GM19328 (cell line): ENCODE measurements around the gene XPO1.
"Not testable (repeated sequence)": the region's sequence is repeated elsewhere in the genome, so short reads cannot be mapped to it uniquely, and the experiment has no call there.

Source experiments
- ATAC-seq: cut with Tn5 transposase; IDR thresholded peaks from one replicate; pipeline ENCODE4 v1.9.1; 2021; ENCODE audit warnings: mild to moderate bottlenecking, moderate library complexity; ENCODE audit not compliant: unreplicated experiment

Gene XPO1

DNA sequence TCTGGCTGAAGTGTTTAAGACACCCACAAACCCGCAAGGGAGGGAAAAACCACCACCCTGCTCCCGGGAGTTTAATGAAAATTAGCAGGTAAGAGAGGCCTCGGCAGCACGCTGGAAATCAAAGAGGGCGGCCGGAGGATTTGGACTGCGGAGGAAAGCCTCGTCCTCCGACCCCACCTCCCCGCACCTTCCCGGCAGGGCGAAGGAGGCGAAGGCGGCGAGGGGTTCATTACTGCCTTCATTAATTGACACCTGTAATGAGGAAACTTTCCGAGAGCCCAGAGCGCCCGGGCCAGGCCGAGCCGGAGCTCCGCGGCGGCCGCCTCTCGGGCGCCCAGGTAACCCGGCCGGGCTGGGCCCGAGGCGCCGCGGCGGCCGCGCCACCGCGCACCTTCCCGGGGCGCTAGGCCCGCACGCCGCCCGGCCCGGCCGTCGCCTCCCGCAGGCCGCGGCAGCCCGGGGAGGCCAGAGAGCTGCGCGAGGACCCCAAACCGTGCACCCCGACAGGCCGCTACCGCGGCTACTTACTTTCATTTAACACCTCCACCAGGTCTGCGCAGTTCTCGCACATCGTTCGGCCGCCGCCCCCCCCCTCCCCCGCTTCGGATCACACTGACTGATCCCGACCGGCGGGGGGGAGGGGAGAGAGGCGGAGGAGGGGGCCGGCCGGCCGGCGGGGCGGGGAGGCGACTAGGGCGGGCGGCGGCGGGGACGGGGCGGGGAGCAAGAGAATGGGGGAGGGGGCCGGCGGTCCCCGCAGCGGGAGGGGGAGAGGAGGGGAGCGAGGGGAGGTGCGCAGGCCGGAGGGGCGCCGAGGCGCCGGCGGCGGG is 67.8 kb downstream of the XPO1 start:
- ATAC-seq = peak; percentile 26

DNA sequence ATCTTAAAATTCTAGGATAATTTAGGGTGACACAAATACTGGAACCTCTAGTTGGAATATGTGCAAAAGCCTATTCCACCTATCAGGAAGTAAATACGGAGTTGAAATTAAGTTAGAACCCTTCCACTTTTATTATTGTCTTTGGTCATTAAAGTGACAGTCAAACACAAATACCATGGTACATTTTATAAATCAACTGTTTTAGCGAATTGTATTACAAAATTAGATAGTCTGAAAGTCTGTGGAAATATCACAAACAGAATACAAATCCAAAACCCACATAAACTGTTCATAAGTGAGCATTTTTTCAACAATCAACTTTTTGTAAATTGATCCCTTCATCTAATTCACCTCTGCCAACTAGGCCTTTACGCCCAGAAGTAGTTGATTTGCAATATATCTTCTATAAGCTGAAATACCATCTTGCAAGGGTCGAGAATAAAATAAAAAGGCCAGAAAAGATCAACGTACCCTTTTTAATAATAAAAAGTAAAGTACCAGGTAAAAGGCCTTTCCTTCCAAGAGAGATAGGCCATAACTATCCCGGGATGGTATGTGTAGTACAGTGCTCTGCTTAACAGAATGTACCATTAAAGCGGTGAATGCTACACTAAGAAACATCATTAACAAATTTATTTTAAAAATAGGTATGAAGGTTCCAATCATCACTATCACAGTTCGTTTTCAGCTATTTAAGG is 68.6 kb downstream of the XPO1 start:
- ATAC-seq = no peak

DNA sequence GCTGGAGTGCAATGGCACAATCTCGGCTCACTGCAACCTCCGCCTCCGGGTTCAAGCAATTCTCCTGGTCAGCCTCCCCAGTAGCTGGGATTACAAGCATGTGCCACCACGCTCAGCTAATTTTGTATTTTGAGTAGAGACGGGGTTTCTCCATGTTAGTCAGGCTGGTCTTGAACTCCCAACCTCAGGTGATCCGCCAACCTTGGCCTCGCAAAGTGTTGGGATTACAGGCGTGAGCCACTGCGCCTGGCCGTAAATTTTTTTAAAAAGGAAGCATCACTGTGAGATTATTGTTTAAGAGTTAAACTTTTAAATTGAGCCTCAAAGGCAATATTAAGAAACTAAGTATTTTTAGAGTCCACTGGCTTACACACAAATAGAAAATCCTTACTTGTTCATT is 69.9 kb downstream of the XPO1 start:
- not testable (repeated sequence) for ATAC-seq

DNA sequence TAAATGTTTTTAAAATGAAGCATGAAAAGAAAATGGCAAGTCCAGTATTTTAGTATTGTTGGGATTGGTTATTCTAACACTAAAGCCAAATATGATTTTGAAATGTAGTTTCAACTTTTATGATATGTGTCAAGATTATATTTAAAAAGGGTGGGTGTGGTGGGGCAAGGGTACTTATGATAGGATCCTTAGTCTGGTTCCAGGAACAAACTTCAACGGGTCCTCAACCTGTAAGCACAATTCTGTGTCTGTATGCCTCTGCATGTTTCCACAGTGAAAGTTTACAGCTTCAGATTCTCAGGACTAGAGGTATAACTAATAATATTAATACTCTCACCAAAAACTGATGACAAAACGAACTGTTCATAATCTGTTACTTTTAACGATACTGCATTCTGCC is 73.1 kb downstream of the XPO1 start:
- ATAC-seq = no peak

DNA sequence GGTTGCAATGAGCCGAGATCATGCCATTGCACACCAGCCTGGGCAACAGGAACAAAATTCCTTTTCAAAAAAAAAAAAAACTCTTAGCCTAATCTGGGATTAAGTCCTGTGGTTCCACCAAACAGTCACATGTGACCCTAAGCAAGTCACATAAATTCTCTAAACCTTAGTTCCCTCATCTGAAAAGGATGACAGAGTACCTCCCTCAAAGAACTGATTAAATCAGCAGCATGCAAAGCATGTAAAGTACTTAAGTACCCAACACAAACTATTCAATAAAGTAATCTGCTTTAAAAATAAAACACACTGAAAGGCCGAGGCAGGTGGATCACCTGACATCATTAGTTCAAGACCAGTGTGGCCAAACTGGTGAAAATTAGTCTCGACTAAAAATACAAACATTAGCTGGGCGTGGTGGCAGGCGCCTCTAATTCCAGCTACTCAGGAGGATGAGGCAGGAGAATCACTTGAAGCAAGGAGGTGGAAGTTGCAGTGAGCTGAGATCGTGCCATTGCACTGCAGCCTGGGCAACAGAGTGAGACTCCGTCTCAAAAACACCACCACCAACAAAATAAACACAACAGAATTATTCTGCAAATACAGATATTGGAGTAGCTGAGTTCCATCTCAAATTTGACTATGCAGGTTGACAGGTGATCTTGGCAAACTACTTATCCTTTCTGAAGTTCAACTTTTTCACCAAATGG is 74.2 kb downstream of the XPO1 start:
- no peak for ATAC-seq

DNA sequence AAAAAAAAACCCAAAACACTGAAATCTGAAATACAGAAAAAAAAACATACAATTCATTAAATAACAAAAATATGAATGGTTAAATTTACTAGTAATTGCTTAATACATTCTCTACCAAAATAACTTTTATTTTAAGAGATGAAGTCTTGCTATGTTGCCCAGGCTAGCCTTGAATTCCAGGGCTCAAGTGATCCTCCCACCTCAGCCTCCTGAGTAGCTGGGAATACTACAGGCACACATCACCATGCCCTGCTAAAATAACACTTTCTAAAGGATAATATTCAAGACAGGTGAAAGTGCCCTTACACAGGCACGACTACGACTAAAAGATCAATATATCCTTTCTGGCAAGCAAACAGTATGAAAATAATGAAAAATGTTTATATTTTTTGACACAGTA is 76.8 kb downstream of the XPO1 start:
- ATAC-seq = no peak

DNA sequence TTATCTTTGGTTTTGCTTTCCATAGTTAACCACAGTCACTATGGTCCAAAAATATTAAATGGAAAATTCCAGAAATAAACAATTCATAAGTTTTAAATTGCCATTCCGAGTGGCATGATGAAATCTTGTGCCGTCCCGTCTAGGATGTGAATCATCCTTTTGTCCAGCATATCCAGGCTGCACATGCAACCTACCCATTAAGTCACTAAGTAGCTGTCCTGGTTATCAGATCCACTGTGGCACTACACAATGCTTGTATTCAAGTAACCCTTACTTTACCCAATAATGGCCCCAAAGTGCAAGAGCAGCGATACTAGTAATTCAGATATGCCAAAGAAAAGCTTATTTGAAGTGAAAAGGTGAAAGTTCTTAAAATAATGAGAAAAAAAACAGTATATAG is 78.0 kb downstream of the XPO1 start:
- ATAC-seq = no peak

DNA sequence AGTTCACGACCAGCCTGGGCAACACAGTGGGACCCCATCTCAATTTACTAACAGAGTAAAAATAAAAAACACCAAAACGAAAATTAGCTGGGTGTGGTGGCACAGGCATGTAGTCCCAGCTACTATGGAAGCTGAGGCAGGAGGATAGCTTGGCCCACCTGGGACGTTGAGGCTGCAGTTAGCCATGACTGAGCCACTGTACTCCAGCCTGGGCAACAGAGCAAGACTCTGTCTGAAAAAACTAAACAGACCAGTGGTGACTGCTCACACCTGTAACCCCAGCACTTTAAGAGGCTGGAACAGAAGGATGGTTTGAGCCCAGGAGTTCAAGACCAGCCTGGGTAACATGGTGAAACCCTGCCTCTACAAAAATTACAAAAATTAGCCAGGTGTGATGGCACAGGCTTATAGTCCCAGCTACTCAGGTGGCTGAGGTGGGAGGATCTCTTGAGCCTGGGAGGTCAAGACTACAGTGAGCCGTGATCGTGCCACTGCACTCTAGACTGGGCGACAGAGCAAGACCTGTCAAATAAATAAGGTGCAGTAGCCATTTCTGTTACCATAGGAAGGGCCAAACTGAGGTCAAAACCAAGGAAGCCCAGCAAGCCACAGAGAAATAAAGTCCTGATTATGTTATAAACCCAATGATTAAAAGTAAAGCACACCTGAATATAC is 81.3 kb downstream of the XPO1 start:
- no peak for ATAC-seq

DNA sequence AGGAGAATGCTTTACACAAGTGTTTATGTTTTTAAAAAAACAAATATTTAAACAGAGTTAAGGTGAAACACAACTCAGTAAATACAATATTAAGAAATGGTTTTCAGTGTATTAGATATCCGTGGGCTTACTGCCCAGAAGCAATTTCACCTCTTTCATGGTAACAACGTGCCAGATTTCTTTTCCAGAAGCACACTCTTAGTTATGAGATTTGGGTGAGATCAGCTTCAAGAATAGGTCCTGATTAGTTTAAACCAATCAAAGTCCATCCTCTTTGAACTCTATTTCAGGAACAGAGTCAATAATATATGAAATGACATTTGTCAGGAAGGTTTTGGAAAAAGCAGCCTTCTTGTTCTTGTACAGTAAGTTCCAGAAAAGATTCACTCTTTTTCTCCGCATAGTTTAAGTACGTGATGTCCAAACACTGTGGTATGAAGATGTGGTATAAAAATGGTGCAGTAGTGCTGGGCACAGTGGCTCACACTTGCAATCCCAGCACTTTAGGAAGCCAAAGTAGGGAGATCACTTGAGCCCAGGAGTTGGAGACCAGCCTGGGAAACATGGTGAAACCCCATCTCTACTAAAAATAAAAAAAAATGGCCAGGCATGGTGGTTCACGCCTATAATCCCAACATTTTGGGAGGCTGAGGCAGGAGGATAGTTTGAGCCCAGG is 81.9 kb downstream of the XPO1 start:
- no peak for ATAC-seq

DNA sequence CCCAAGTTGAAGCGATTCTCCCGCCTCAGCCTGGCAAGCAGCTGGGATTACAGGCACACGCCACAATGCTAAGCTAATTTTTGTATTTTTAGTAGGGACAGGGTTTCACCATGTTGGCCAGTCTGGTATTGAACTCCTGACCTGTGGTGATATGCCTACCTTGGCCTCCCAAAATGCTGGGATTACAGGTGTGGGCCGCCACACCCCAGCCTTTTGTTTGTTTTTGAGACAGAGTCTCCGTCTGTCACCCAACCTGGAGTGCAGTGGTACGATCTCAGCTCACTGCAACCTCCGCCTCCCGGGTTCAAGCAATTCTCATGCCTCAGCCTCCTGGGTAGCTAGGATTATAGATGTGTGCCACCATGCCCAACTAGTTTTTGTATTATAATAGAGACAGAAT is 83.2 kb downstream of the XPO1 start:
- not testable (repeated sequence) for ATAC-seq

DNA sequence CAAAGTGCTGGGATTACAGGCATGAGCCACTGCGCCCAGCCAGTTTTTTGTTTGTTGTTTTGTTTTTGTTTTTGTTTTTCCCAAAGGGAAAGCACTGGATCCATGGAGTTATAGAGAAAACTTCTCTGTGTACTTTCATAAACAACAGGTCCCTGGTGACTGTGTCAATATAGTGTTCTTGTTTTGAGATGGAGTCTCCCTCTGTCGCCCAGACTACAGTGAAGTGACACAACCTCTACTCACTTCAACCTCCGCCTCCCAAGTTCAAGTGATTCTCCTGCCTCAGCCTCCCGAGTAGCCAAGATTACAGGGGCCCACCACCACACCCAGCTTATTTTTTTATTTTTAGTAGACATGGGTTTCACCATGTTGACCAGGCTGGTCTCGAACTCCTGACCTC is 83.8 kb downstream of the XPO1 start:
- ATAC-seq = no peak

DNA sequence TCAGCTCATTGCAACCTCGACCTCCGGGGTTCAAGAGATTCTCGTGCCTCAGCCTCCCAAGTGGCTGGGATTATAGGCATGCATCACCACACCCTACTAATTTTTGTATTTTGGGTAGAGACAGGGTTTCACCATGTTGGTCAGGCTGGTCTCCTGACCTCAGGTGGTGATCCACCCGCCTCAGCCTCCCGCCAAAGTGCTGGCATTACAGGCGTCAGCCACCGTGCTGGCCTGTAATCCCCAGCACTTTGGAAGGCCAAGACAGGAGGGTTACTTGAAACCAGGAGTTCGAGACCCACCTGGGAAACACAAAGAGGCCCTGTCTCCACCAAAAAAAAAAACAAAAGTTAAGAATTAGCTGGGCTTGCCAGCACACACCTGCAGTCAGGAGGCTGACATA is 85.8 kb downstream of the XPO1 start:
- ATAC-seq = no peak

DNA sequence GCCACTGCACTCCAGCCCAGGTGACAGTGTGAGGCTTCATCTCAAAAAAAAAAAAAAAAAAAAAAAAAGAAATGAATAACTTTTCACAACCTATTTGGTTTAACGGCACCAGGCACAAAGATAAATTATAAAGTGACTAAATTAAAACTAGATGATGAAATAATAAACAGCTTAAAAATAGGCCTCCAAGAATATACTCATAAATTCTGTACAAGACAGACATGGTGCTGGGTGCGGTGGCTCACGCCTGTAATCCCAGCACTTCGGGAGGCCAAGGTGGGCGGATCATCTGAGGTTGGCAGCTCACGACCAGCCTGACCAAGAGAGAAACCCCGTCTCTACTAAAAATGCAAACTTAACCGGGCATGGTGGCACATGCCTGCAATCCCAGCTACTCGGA is 87.0 kb downstream of the XPO1 start:
- ATAC-seq = no peak

DNA sequence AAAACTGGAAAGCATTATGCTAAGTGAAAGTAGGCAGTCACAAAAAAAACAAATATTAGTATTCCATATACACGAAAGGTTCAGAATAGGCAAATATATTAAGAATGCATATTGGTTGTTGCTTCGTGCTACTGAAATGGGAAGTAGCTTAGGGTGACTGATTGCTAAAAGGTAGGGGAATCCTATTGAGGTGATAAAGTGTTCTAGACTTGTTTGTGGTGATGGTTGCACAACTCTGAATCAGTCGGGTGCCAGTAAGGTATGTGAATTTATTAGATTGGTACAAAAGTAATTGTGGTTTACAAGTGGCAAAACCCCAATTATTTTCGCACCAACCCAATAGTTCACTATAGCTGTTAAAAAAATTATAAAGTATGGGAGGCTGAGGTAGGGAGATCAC is 88.0 kb downstream of the XPO1 start:
- ATAC-seq = no peak

DNA sequence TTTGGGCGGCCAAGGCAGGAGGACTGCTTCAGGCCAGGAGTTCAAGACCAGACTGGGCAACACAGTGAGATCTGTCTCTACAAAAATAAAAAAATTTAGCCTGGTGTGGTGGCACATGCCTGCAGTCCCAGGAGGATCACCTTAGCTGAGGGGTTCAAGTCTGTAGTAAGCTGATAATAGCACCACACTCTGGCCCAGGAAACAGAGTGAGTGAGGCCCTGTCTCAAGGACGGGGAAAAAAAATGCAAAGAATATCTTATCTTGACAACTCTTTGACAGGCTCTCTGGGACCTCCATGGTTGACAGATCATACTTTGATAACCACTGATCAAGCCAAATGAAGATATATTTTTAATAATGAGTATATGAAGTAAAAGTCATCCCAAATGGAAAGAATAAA is 89.9 kb downstream of the XPO1 start:
- no peak for ATAC-seq

DNA sequence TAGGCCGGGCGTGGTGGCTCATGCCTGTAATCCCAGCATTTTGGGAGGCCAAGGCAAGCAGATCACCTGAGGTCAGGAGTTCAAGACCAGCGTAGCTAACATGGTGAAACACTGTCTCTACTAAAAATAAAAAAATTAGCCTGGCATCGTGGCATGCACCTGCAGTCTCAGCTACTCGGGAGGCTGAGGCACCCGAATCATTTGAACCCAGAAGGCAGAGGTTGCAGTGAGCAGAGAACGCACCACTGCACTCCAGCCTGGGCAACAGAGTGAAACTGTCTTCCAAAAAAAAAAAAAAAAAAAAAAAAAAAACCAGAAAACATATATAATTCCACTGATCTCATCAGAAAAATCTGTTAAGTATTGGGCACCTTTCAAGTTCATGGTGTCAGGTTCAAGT is 91.2 kb downstream of the XPO1 start:
- not testable (repeated sequence) for ATAC-seq

DNA sequence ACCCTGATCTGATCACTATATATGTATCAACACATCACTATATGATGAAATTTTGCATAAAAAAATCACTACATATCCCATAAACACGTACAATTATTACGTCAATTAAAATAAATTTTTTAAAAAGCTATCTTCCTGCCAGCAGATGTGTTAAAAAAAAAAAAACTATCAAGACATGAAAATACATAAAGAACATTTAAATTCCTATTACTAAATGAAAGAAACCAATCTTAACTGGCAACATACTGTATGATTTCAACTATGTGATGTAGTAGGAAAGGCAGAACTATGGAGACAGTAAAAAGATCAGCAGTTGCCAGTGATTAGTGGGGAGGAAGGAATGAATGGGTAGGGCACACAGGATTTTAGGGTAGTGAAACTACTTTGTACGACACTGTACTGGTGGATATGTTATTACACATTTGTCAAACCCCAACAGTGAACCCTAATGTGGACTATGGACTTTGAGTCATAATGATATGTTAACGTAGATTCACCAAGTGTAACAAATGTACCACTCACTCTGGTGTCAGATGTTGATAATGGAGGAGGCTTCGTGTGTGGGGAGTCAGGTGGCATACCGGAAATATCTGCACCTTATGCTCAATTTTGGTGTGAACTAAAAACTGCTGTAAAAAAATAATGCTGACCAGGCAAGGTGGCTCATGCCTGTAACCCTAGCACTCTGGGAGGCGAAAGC is 94.7 kb downstream of the XPO1 start:
- peak; percentile 76 for ATAC-seq

DNA sequence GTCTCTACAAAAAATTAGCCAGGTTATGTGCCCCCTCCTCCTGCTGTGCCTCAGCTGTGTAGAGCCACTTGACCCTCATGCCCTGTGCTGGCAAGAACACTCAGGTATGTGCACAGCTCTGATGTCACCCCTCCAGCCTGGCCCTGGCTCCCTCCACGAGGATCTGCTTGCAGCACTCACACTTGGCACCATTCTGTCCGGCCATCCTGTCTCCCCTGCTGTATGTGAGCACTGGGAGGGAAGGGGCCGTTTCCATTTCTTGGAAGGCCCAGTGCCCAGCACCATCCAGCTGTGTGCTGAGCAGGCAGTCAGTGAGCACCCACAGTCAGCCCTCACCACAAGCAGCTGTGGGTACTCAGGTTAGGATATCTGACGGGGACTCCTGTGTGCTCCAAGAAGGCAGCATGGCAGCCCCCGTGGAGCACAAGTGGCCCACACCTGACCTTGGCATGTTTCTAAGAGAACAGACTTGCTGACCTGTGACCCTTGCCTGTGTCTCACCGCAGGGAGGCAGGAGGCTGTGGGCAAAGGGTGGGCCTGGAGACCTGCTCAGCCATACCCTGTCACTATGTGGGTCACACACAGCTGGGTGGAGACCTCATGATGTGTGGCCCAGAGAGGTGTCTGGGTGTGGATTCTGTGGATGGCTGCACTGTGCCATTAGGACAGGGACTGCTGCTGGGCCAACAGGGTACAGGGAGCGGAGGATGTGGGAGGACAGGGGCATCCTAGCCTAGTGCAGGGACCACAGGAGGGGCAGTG is 98.7 kb downstream of the XPO1 start:
- no peak for ATAC-seq

DNA sequence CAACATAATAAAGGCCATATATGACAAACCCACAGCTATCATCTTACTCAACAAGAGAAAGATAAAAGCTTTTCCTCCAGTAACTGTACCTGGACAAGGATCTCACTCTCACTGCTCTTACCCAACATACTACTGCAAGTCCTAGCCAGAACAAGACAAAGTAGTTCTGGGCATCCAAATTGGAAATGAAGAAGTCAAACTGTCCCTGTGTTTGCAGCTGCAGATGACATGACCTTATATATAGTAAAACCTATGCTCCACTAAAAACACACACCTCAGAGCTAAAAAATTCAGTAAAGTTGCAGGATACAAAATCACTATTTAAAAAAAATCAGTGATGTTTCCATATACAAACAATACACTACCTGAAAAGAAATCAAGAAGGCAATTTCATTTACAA is 99.5 kb downstream of the XPO1 start:
- ATAC-seq = no peak
